ENCODE measurements around the gene LRP8.
"Not testable (repeated sequence)": the region's sequence is repeated elsewhere in the genome, so short reads cannot be mapped to it uniquely, and the experiment has no call there.

The LRP8 gene

DNA sequence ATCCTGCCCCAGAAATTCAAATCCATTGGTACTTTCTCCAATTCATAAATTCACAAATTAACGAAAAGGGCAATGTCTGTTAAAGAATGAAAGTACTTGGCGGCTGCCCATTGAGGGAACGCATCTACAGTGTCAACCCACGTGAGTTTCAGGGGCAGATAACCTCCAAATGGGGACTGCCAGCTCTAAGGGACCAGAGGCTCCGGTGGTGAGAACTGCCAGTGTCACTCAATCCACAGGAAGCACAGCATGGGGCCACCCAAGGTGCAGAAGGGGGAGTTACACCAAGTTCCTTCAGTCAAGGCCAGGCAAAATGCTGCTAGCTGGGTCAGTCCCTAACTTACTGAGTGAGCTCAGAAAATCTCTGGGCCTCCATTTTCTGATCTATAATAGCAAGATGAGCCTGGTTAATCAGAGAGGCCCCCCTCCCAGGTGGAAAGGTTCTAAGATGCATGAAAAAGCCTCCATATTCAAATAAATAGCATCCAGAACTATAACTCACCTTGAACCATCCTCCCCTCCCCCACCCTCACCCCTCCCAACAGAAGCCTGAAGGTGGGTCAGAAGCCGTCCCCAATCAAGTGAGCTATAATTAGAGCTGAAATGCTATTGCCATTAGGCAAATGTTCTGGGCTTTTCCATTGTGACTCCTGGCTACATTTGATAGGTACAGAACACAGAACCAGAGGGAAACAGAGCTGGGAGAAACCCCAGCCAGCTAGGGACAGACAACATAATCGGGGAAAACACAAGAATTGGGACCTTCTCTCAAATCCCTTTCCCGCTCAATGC, 41.7 kb downstream of the LRP8 start:
- no peak overlapping the region for H3K27ac ChIP-seq (ENCODE audit: low read depth, low read length)
- H3K27me3 ChIP-seq (ENCODE audit: control insufficient read depth in 5 of 5, insufficient read depth in 4 of 5, low read length in 5 of 5): no peaks in the 10 kb centered on the region
- no peak overlapping the region for H3K9ac ChIP-seq (ENCODE audit: low read length in 5 of 5)
- no peaks in the 10 kb centered on the region for H3K4me1 ChIP-seq (ENCODE audit: control insufficient read depth in 5 of 5, insufficient read depth in 5 of 5, low read length in 5 of 5)
- H3K4me3 ChIP-seq (ENCODE audit: low read depth in 1 of 5, low read length in 5 of 5): no peak overlapping the region
- no peaks in the 10 kb centered on the region for H3K36me3 ChIP-seq (ENCODE audit: control insufficient read depth in 5 of 5, insufficient read depth in 5 of 5, low read length in 5 of 5)
- H3K9me3 ChIP-seq (ENCODE audit: control insufficient read depth in 5 of 5, low read length in 5 of 5): no peaks in the 10 kb centered on the region

DNA sequence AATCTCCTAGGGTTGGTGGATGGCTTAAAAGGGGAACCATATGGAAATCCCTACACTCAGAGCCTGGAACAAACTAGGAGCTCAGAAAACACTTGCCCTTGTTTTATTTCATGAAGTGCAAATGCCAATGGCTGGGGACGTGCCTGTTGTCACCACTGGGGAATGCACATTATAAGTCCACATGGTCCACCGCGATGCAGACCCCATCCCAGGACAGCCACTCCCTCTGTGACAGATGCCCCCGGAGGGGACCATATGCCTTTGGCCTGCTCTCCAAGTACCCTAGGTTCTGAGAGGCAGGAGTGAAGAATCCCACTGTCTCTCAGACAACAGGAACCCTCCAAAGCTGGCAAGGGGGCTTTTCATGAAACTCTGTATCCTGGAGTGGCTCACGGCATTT, 42.3 kb downstream of the LRP8 start:
- Histone ChIP-seq H3K27ac (ENCODE audit: low read depth, low read length) (no peak overlapping the region), H3K4me3 (ENCODE audit: low read depth in 1 of 5, low read length in 5 of 5) (no peak overlapping the region), H3K9me3 (ENCODE audit: control insufficient read depth in 5 of 5, low read length in 5 of 5) (no peaks in the 10 kb centered on the region), H3K27me3 (ENCODE audit: control insufficient read depth in 5 of 5, insufficient read depth in 4 of 5, low read length in 5 of 5) (no peaks in the 10 kb centered on the region), H3K36me3 (ENCODE audit: control insufficient read depth in 5 of 5, insufficient read depth in 5 of 5, low read length in 5 of 5) (no peaks in the 10 kb centered on the region), H3K9ac (ENCODE audit: low read length in 5 of 5) (no peak overlapping the region), H3K4me1 (ENCODE audit: control insufficient read depth in 5 of 5, insufficient read depth in 5 of 5, low read length in 5 of 5) (no peaks in the 10 kb centered on the region)

DNA sequence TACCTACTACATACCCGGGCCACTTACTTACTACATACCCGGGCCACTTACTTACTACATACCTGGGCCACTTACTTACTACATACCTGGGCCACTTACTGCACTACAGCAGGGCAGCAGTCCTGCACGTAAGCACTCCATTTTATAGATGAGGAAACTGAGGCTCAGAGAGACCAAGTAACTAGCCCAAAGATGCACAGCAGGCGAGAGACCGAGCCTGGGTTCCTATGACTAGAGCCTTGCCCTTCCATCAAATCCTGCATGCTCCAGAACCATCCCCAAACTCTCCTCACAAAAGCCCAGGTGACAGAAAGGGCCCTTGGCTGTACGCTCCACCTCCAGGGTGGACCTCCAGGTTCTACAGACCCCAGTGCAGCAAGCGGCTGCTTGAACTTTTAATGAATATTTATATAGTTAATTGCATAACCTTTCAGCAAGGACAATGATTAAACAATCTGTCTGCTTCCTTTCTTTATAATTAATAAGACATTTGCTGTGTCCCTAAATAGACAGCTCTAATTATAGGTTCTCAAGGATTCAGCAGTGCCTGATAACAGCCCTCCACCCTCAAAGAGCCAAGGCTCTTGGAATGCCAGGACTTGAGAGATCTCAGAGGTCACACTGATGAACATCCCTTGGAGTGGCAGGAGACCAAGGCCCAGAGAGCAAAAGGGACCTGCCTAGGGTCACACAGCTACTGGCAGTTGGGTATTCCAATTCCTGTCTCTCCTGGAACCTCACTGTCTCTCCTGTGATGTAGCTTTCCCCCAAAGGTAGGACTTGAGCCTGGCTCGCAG, 43.4 kb downstream of the LRP8 start:
- no peaks in the 10 kb centered on the region for H3K27me3 ChIP-seq (ENCODE audit: control insufficient read depth in 5 of 5, insufficient read depth in 4 of 5, low read length in 5 of 5)
- no peak overlapping the region for H3K4me3 ChIP-seq (ENCODE audit: low read depth in 1 of 5, low read length in 5 of 5)
- H3K36me3 ChIP-seq (ENCODE audit: control insufficient read depth in 5 of 5, insufficient read depth in 5 of 5, low read length in 5 of 5): no peaks in the 10 kb centered on the region
- no peaks in the 10 kb centered on the region for H3K9me3 ChIP-seq (ENCODE audit: control insufficient read depth in 5 of 5, low read length in 5 of 5)
- H3K9ac ChIP-seq (ENCODE audit: low read length in 5 of 5): no peak overlapping the region
- H3K27ac ChIP-seq (ENCODE audit: low read depth, low read length): no peak overlapping the region
- H3K4me1 ChIP-seq (ENCODE audit: control insufficient read depth in 5 of 5, insufficient read depth in 5 of 5, low read length in 5 of 5): no peaks in the 10 kb centered on the region

DNA sequence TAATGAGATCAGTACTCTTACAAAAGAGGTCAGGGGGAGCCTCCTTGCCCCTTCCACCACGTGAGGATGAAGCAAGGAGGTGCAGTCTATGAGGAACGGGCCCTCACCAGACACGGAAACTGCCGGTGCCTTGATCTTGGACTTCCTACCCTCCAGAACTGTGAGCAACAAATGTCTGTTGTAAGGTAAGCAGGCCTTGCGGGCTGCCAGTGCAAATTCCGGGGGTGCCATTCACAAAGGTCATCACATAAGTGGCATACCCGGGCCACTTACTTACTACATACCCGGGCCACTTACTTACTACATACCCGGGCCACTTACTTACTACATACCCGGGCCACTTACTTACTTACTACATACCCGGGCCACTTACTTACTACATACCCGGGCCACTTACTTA, 44.7 kb downstream of the LRP8 start:
- not testable (repeated sequence) for H3K4me1 ChIP-seq (ENCODE audit: control insufficient read depth in 5 of 5, insufficient read depth in 5 of 5, low read length in 5 of 5); H3K36me3 ChIP-seq (ENCODE audit: control insufficient read depth in 5 of 5, insufficient read depth in 5 of 5, low read length in 5 of 5); H3K27ac ChIP-seq (ENCODE audit: low read depth, low read length); H3K4me3 ChIP-seq (ENCODE audit: low read depth in 1 of 5, low read length in 5 of 5); H3K9me3 ChIP-seq (ENCODE audit: control insufficient read depth in 5 of 5, low read length in 5 of 5); H3K27me3 ChIP-seq (ENCODE audit: control insufficient read depth in 5 of 5, insufficient read depth in 4 of 5, low read length in 5 of 5); H3K9ac ChIP-seq (ENCODE audit: low read length in 5 of 5)

DNA sequence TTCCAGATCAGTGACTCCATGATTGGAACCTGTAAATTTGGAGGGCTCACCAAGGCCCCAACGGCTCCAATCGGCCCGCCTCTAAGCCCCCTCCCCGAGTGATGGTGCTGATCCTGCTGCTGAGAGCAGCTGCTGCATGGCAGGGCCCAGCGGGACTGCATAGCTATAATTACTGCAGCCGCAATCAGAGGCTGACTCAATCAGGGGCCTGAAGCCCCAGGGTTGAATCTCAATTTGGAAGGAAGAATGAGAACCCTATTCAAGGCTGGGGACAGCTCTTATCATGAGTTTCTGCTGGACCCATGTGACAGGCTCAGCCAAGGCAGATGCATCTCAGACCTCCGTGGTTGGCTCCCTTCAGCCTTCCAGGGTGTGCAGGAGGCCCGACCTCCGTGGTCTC, 46.7 kb downstream of the LRP8 start:
- no peak overlapping the region for H3K27ac ChIP-seq (ENCODE audit: low read depth, low read length)

DNA sequence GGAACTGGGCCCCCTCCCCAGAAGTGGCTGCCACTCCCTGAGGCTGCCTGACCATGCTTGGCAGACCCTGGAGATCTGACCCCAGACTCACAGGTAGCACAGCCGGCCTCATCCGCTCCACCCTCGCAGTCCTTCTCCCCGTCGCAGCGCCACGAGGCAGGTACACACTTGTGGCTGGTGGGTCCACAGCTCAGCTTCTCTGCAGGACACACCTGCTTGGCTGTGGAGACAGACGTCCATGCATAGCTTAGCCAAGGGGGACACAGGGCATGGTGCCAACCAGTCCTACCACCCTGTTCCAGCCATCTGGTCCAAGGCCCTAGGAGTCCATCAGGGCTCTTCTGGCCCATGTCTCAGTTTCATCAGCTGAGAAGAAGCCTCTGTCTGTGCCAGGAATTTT, 47.4 kb downstream of the LRP8 start:
- Histone ChIP-seq H3K9me3 (ENCODE audit: control insufficient read depth in 5 of 5, low read length in 5 of 5) (no peaks in the 10 kb centered on the region), H3K9ac (ENCODE audit: low read length in 5 of 5) (no peak overlapping the region), H3K27ac (ENCODE audit: low read depth, low read length) (no peak overlapping the region), H3K4me3 (ENCODE audit: low read depth in 1 of 5, low read length in 5 of 5) (no peak overlapping the region), H3K36me3 (ENCODE audit: control insufficient read depth in 5 of 5, insufficient read depth in 5 of 5, low read length in 5 of 5) (no peaks in the 10 kb centered on the region), H3K27me3 (ENCODE audit: control insufficient read depth in 5 of 5, insufficient read depth in 4 of 5, low read length in 5 of 5) (no peaks in the 10 kb centered on the region), H3K4me1 (ENCODE audit: control insufficient read depth in 5 of 5, insufficient read depth in 5 of 5, low read length in 5 of 5) (no peaks in the 10 kb centered on the region)

More for the DNA sequence above, 46.7 kb downstream of the LRP8 start:
- H3K4me1 ChIP-seq (ENCODE audit: control insufficient read depth in 5 of 5, insufficient read depth in 5 of 5, low read length in 5 of 5): no peaks in the 10 kb centered on the region
- H3K36me3 ChIP-seq (ENCODE audit: control insufficient read depth in 5 of 5, insufficient read depth in 5 of 5, low read length in 5 of 5): no peaks in the 10 kb centered on the region
- H3K9ac ChIP-seq (ENCODE audit: low read length in 5 of 5): no peak overlapping the region
- H3K4me3 ChIP-seq (ENCODE audit: low read depth in 1 of 5, low read length in 5 of 5): no peak overlapping the region
- H3K9me3 ChIP-seq (ENCODE audit: control insufficient read depth in 5 of 5, low read length in 5 of 5): no peaks in the 10 kb centered on the region
- H3K27me3 ChIP-seq (ENCODE audit: control insufficient read depth in 5 of 5, insufficient read depth in 4 of 5, low read length in 5 of 5): no peaks in the 10 kb centered on the region

DNA sequence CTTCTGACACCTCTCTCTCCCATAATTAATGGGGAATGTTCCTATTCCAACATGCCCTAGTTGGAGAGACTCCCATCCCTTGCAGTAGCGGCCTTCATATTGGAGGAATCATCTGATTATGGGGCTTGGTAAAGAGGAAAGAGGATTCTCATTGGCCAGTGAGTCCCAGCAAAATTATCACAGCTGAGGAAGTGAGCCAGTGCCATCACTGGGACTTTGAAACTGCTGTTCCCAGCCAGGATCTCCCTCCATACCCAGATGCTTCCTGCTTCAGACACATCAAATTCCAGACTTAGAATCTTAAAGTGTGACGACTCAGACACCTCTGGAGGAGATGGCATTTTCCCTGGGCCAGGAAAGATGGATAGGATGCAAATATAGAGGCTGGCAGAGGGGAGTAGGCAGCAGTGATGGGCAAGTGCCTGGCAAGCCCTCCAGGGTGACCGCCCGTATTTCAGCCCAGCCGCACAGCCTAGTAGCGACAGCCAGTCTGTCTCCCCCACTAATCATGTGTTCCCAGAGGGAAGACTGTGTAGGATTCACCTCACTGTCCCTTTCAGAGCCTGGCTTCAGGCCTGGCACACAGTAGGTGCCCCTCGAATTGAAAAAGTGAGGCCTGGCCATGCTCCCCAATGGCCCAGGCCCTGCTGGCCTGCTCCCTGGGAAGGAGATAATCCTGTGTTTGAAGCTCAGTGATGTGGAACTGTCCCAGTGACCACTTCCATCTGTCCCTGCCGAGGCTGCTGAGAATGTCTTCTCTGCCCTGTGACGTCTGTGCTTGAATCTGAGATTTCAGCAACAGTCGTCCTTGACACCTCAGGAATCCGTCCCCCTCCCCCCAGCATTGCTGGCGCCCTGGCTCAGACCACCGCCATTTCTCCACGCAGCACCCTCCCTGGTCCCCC, 48.3 kb downstream of the LRP8 start:
- Histone ChIP-seq H3K27ac (ENCODE audit: low read depth, low read length) (no peak overlapping the region), H3K27me3 (ENCODE audit: control insufficient read depth in 5 of 5, insufficient read depth in 4 of 5, low read length in 5 of 5) (no peaks in the 10 kb centered on the region), H3K4me3 (ENCODE audit: low read depth in 1 of 5, low read length in 5 of 5) (no peak overlapping the region), H3K36me3 (ENCODE audit: control insufficient read depth in 5 of 5, insufficient read depth in 5 of 5, low read length in 5 of 5) (no peaks in the 10 kb centered on the region), H3K9me3 (ENCODE audit: control insufficient read depth in 5 of 5, low read length in 5 of 5) (no peaks in the 10 kb centered on the region), H3K4me1 (ENCODE audit: control insufficient read depth in 5 of 5, insufficient read depth in 5 of 5, low read length in 5 of 5) (no peaks in the 10 kb centered on the region), H3K9ac (ENCODE audit: low read length in 5 of 5) (no peak overlapping the region)

DNA sequence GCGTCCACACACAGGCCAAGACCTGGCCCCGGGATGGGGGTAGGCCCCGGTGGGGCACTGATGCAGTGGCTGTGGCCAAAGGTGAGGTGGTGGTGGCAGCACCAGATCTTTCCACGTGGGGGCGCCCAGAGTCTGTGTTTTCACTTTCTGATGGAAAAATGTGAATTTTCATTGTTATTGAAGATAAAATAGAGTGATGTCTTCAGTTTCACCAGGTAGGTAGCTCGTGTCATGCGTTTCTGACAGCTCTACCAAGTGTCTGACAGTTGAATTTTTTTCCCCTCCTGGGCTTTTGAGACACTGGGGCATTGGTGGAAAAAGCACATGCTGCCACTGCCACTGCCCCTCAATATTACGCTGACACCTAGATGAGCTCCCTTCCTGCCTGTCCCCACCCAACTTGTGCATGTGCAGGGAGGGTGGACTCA, 49.6 kb downstream of the LRP8 start:
- H3K4me3 ChIP-seq (ENCODE audit: low read depth in 1 of 5, low read length in 5 of 5): no peak overlapping the region
- no peaks in the 10 kb centered on the region for H3K9me3 ChIP-seq (ENCODE audit: control insufficient read depth in 5 of 5, low read length in 5 of 5)
- no peaks in the 10 kb centered on the region for H3K36me3 ChIP-seq (ENCODE audit: control insufficient read depth in 5 of 5, insufficient read depth in 5 of 5, low read length in 5 of 5)
- no peaks in the 10 kb centered on the region for H3K27me3 ChIP-seq (ENCODE audit: control insufficient read depth in 5 of 5, insufficient read depth in 4 of 5, low read length in 5 of 5)
- H3K4me1 ChIP-seq (ENCODE audit: control insufficient read depth in 5 of 5, insufficient read depth in 5 of 5, low read length in 5 of 5): no peaks in the 10 kb centered on the region
- H3K9ac ChIP-seq (ENCODE audit: low read length in 5 of 5): no peak overlapping the region
- H3K27ac ChIP-seq (ENCODE audit: low read depth, low read length): no peak overlapping the region

DNA sequence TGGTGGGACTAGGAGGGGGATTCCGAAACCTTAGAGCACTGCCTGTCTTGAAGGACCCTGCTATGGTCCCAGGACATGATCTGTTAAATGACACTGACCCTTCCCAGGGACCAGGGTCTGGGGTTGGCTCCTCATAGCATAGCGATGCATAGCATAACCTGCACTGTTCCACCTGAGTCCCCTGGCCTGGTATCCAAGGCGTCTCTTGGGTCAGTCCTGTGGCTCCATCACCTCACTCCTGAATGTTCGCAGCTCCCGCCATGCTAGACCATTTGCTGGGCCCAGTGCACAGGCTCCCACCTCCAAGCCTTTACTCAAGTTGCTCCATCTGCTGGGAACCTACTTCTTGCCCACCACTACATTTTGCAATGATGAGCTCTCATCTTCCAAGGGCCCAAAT, 50.5 kb downstream of the LRP8 start:
- no peaks in the 10 kb centered on the region for H3K27me3 ChIP-seq (ENCODE audit: control insufficient read depth in 5 of 5, insufficient read depth in 4 of 5, low read length in 5 of 5)
- no peak overlapping the region for H3K4me3 ChIP-seq (ENCODE audit: low read depth in 1 of 5, low read length in 5 of 5)
- no peak overlapping the region for H3K9ac ChIP-seq (ENCODE audit: low read length in 5 of 5)
- H3K9me3 ChIP-seq (ENCODE audit: control insufficient read depth in 5 of 5, low read length in 5 of 5): no peaks in the 10 kb centered on the region
- no peaks in the 10 kb centered on the region for H3K36me3 ChIP-seq (ENCODE audit: control insufficient read depth in 5 of 5, insufficient read depth in 5 of 5, low read length in 5 of 5)
- H3K4me1 ChIP-seq (ENCODE audit: control insufficient read depth in 5 of 5, insufficient read depth in 5 of 5, low read length in 5 of 5): no peaks in the 10 kb centered on the region
- no peak overlapping the region for H3K27ac ChIP-seq (ENCODE audit: low read depth, low read length)

DNA sequence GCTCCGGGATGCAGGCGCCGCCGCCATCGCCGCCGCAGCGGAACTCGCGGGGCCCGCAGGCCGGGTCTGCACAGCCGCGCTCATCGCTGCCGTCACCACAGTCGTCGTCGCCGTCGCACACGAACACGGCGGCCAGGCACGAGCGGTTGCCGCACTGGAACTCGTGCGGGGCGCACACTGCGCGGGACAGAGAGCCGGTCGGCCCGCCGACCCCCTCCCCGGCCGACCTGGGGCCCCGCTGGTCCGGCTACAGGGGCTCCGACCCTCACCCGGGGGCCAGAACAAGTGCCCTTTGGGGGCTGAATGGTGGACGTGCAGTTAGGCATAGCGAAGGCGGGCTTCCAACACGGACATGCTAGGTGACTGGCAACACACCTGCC, 51.0 kb downstream of the LRP8 start:
- Histone ChIP-seq H3K27me3 (ENCODE audit: control insufficient read depth in 5 of 5, insufficient read depth in 4 of 5, low read length in 5 of 5) (no peaks in the 10 kb centered on the region), H3K27ac (ENCODE audit: low read depth, low read length) (no peak overlapping the region), H3K9me3 (ENCODE audit: control insufficient read depth in 5 of 5, low read length in 5 of 5) (no peaks in the 10 kb centered on the region), H3K36me3 (ENCODE audit: control insufficient read depth in 5 of 5, insufficient read depth in 5 of 5, low read length in 5 of 5) (no peaks in the 10 kb centered on the region), H3K4me3 (ENCODE audit: low read depth in 1 of 5, low read length in 5 of 5) (no peak overlapping the region), H3K9ac (ENCODE audit: low read length in 5 of 5) (no peak overlapping the region), H3K4me1 (ENCODE audit: control insufficient read depth in 5 of 5, insufficient read depth in 5 of 5, low read length in 5 of 5) (no peaks in the 10 kb centered on the region)

Measured in subcutaneous abdominal adipose tissue (tissue), 5 donors.